Immature natural killer cell (primary cell): ENCODE measurements around the gene PSORS1C2. TPM values are rescaled to one million over a fixed set of nuclear protein-coding genes. Genes with fewer than 3 reads are reported as not detected.

Source experiments
- DNase-seq, 3 donors: peaks; one replicate each; pipeline ENCODE4 v3.0.0; 2022; ENCODE audit warnings: mixed read lengths in 1 of 3
- H3K27ac Mint-ChIP-seq, 6 donors: one replicate each; pipeline ENCODE4 v1.8.0; 2020; ENCODE audit warnings: mixed read lengths in 6 of 6, mild to moderate bottlenecking in 5 of 6, inconsistent platforms in 4 of 6, moderate library complexity in 3 of 6
- H3K27me3 Mint-ChIP-seq, 3 donors: one replicate each; pipeline ENCODE4 v1.8.0; 2020 to 2021; ENCODE audit warnings: low read depth in 3 of 3, mild to moderate bottlenecking in 3 of 3, mixed read lengths in 3 of 3, moderate library complexity in 3 of 3, inconsistent platforms in 1 of 3
- H3K36me3 Mint-ChIP-seq, 3 donors: one replicate each; pipeline ENCODE4 v1.8.0; 2020; ENCODE audit warnings: mixed read lengths in 3 of 3, inconsistent platforms in 2 of 3, mild to moderate bottlenecking in 2 of 3
- H3K4me1 Mint-ChIP-seq, 2 donors: one replicate each; pipeline ENCODE4 v1.8.0; 2020; ENCODE audit warnings: inconsistent platforms in 2 of 2, mild to moderate bottlenecking in 2 of 2, mixed read lengths in 2 of 2, moderate library complexity in 1 of 2
- H3K4me3 Mint-ChIP-seq, 5 donors: one replicate each; pipeline ENCODE4 v1.8.0; 2020; ENCODE audit warnings: mild to moderate bottlenecking in 5 of 5, mixed read lengths in 5 of 5, inconsistent platforms in 3 of 5, moderate library complexity in 3 of 5
- H3K9me3 Mint-ChIP-seq, 6 donors: one replicate each; pipeline ENCODE4 v1.8.0; 2020; ENCODE audit warnings: mild to moderate bottlenecking in 6 of 6, mixed read lengths in 6 of 6, inconsistent platforms in 4 of 6, moderate library complexity in 3 of 6
- polyA plus RNA-seq, 3 donors: library from polyadenylated mRNA; unstranded; fragments of 300-500 nt; fragmentation: Illumina TruSeq; gene quantifications; one replicate each; pipeline ENCODE4 v1.2.3, GENCODE V29; 2021

Gene PSORS1C2
- polyA plus RNA-seq, 3 donors from 2014 or later, result not detected

GRCh38 chr6:31161216-31162126 is 22.6 kb upstream of the PSORS1C2 start:
- Mint-ChIP-seq H3K4me3 (no peak overlapping the region), H3K27me3 (peaks cover 2 to 5% (median 2%) of the 10 kb centered on the region in 3 donors), H3K9me3 (no peaks in the 10 kb centered on the region), H3K27ac (peak overlapping the region in 1 of 6 donors; percentile 71), H3K4me1 (peaks cover 25 to 32% of the 10 kb centered on the region in 2 donors), H3K36me3 (no peaks in the 10 kb centered on the region)
- DNase-seq, result no peak

- no peaks in the 10 kb centered on the region for H3K36me3 Mint-ChIP-seq
- peak overlapping the region; percentile 84 to 96 (median 93) for H3K4me3 Mint-ChIP-seq
- H3K27ac Mint-ChIP-seq, result peak overlapping the region; percentile 82 to 98 (median 84)
- peaks cover 2 to 7% (median 2%) of the 10 kb centered on the region in 3 donors for H3K27me3 Mint-ChIP-seq
- H3K4me1 Mint-ChIP-seq, result peaks cover 25 to 32% of the 10 kb centered on the region in 2 donors
- no peaks in the 10 kb centered on the region for H3K9me3 Mint-ChIP-seq
- DNase-seq, result peak in 1 of 3 donors; percentile 21
Observed at GRCh38 chr6:31158863-31159855, 20.3 kb upstream of the PSORS1C2 start.

- Mint-ChIP-seq H3K27ac (peak within 1 kb of the TSS; percentile 82 to 98 (median 84)), H3K36me3 (peaks cover 0 to under 1% (median 0%) of the 10 kb centered on the region in 3 donors), H3K27me3 (peaks cover 2 to 7% (median 2%) of the 10 kb centered on the region in 3 donors), H3K4me3 (peak within 1 kb of the TSS; percentile 84 to 96 (median 93)), H3K9me3 (no peaks in the 10 kb centered on the region), H3K4me1 (peaks cover 25 to 32% of the 10 kb centered on the region in 2 donors)
- DNase-seq, result peak; percentile 98 to 99 (median 98)
Observed at GRCh38 chr6:31158140-31158862, 19.4 kb upstream of the PSORS1C2 start, which contains the start of gene TCF19. Gene TCF19, plus strand, starts transcription at chr6:31158589. Its CDS starts 881 bp downstream, at chr6:31159470.

- H3K9me3 Mint-ChIP-seq, result no peaks in the 10 kb centered on the region
Observed at GRCh38 chr6:31157513-31158139, 18.8 kb upstream of the PSORS1C2 start, which contains the start of gene CCHCR1. Gene CCHCR1, minus strand, starts transcription at chr6:31157802. Its CDS starts 202 bp downstream, at chr6:31157600.

GRCh38 chr6:31156641-31157040 is 17.8 kb upstream of the PSORS1C2 start:
- Mint-ChIP-seq H3K4me1 (peaks cover 25 to 32% of the 10 kb centered on the region in 2 donors), H3K36me3 (peaks cover 0 to 8% (median 4%) of the 10 kb centered on the region in 3 donors), H3K9me3 (no peaks in the 10 kb centered on the region), H3K27ac (no peak overlapping the region), H3K27me3 (peaks cover 2 to 7% (median 2%) of the 10 kb centered on the region in 3 donors), H3K4me3 (peak overlapping the region in 3 of 5 donors; percentile 93 to 96 (median 94))
- DNase-seq, result no peak

More at GRCh38 chr6:31157513-31158139, 18.8 kb upstream of the PSORS1C2 start, which contains the start of gene CCHCR1:
- H3K27ac Mint-ChIP-seq, result peak within 1 kb of the TSS; percentile 82 to 98 (median 84)
- peaks cover 0 to 7% (median 3%) of the 10 kb centered on the region in 3 donors for H3K36me3 Mint-ChIP-seq
- no peak for DNase-seq
- H3K27me3 Mint-ChIP-seq, result peaks cover 2 to 7% (median 2%) of the 10 kb centered on the region in 3 donors
- H3K4me3 Mint-ChIP-seq, result peak within 1 kb of the TSS; percentile 84 to 96 (median 93)
- peaks cover 25 to 32% of the 10 kb centered on the region in 2 donors for H3K4me1 Mint-ChIP-seq

- Mint-ChIP-seq H3K27me3 (peaks cover 2 to 6% (median 2%) of the 10 kb centered on the region in 3 donors), H3K4me1 (peaks cover 20 to 26% of the 10 kb centered on the region in 2 donors), H3K36me3 (peaks cover 0 to 20% (median 7%) of the 10 kb centered on the region in 3 donors), H3K4me3 (no peak overlapping the region), H3K9me3 (no peaks in the 10 kb centered on the region), H3K27ac (no peak overlapping the region)
- DNase-seq, result no peak
Observed at GRCh38 chr6:31154436-31154835, 15.6 kb upstream of the PSORS1C2 start.

GRCh38 chr6:31152781-31153180 is 13.9 kb upstream of the PSORS1C2 start:
- H3K36me3 Mint-ChIP-seq, result peaks cover 0 to 20% (median 7%) of the 10 kb centered on the region in 3 donors
- H3K4me3 Mint-ChIP-seq, result no peak overlapping the region
- H3K9me3 Mint-ChIP-seq, result no peaks in the 10 kb centered on the region
- H3K27me3 Mint-ChIP-seq, result peaks cover 0 to 2% (median 0%) of the 10 kb centered on the region in 3 donors
- no peak for DNase-seq
- peaks cover 9% of the 10 kb centered on the region in 2 donors for H3K4me1 Mint-ChIP-seq
- H3K27ac Mint-ChIP-seq, result no peak overlapping the region

- no peak overlapping the region for H3K27ac Mint-ChIP-seq
- H3K27me3 Mint-ChIP-seq, result peaks cover 0 to 3% (median 2%) of the 10 kb centered on the region in 3 donors
- no peak overlapping the region for H3K4me3 Mint-ChIP-seq
- no peaks in the 10 kb centered on the region for H3K4me1 Mint-ChIP-seq
- DNase-seq, result no peak
- peaks cover 0 to 25% (median 7%) of the 10 kb centered on the region in 3 donors for H3K36me3 Mint-ChIP-seq
- no peaks in the 10 kb centered on the region for H3K9me3 Mint-ChIP-seq
Observed at GRCh38 chr6:31149827-31150447, 11.1 kb upstream of the PSORS1C2 start.

GRCh38 chr6:31145386-31145785 is 6.5 kb upstream of the PSORS1C2 start:
- no peak for DNase-seq
- Mint-ChIP-seq H3K27me3 (peaks cover 0 to 2% (median 1%) of the 10 kb centered on the region in 3 donors), H3K9me3 (no peaks in the 10 kb centered on the region), H3K36me3 (peaks cover 0 to 10% (median 3%) of the 10 kb centered on the region in 3 donors), H3K4me3 (no peak overlapping the region), H3K4me1 (no peaks in the 10 kb centered on the region), H3K27ac (no peak overlapping the region)

GRCh38 chr6:31144970-31145340 is 6.1 kb upstream of the PSORS1C2 start:
- no peak for DNase-seq
- no peak overlapping the region for H3K4me3 Mint-ChIP-seq
- no peaks in the 10 kb centered on the region for H3K9me3 Mint-ChIP-seq
- no peaks in the 10 kb centered on the region for H3K4me1 Mint-ChIP-seq
- H3K27ac Mint-ChIP-seq, result no peak overlapping the region
- H3K27me3 Mint-ChIP-seq, result peaks cover 0 to 2% (median 1%) of the 10 kb centered on the region in 3 donors
- H3K36me3 Mint-ChIP-seq, result peaks cover 0 to 10% (median 3%) of the 10 kb centered on the region in 3 donors

- H3K36me3 Mint-ChIP-seq, result peaks cover 0 to 10% (median 0%) of the 10 kb centered on the region in 3 donors
- no peaks in the 10 kb centered on the region for H3K9me3 Mint-ChIP-seq
- H3K4me1 Mint-ChIP-seq, result no peaks in the 10 kb centered on the region
- no peak overlapping the region for H3K27ac Mint-ChIP-seq
- DNase-seq, result no peak
- H3K4me3 Mint-ChIP-seq, result no peak overlapping the region
- H3K27me3 Mint-ChIP-seq, result peaks cover 0 to 2% (median 1%) of the 10 kb centered on the region in 3 donors
Observed at GRCh38 chr6:31144296-31144969, 5.6 kb upstream of the PSORS1C2 start.
